K562 (cell line): ENCODE data around the gene CRABP1. TPM values are rescaled to one million over a fixed set of nuclear protein-coding genes. Genes with fewer than 3 reads are reported as not detected.

Experiments
- ASH1L ChIP-seq: fragments of 450-650 bp; IDR thresholded peaks from 2 replicates; pipeline ENCODE4 v1.6.1; 2018; ENCODE audit warnings: borderline replicate concordance, mild to moderate bottlenecking, low read depth; ENCODE audit not compliant: partially characterized antibody
- CBFA2T3 ChIP-seq: fragments of 450-650 bp; IDR thresholded peaks from 2 replicates; pipeline ENCODE4 v1.6.1; 2017
- ETV5 ChIP-seq: sonication (generic); formaldehyde crosslinking; IDR thresholded peaks from 2 replicates; pipeline ENCODE4 v1.4.0; 2020; ENCODE audit warnings: low read depth, mild to moderate bottlenecking, missing genetic modification reagents
- FOXA1 ChIP-seq: fragments of 450-650 bp; IDR thresholded peaks from 2 replicates; pipeline ENCODE4 v1.6.1; 2016; ENCODE audit warnings: mild to moderate bottlenecking, borderline replicate concordance
- JUND ChIP-seq, 2 experiments: IDR thresholded peaks; 2 replicates in 1 of 2; 3 replicates in 1 of 2; pipeline ENCODE4 v1.6.1; 2011; ENCODE audit warnings: borderline replicate concordance in 2 of 2, low read depth in 2 of 2, low read length in 2 of 2, improper control_type of control experiment in 1 of 2, missing biosample characterization in 1 of 2, missing genetic modification characterization in 1 of 2, missing genetic modification reagents in 1 of 2
- ZBTB33 ChIP-seq: sonication (generic); formaldehyde crosslinking; IDR thresholded peaks from 2 replicates; pipeline ENCODE4 v1.8.1; 2023; ENCODE audit warnings: mild to moderate bottlenecking, missing genetic modification reagents
- ZBTB40 ChIP-seq, 2 experiments: fragments of 450-650 bp in 1 of 2; sonication (generic) in 1 of 2; formaldehyde crosslinking in 1 of 2; IDR thresholded peaks; 2 replicates each; pipeline versions ENCODE4 v1.7.1 to v1.9.0; 2016 to 2022; ENCODE audit warnings: inconsistent platforms in 1 of 2, mild to moderate bottlenecking in 1 of 2, missing genetic modification reagents in 1 of 2
- ZNF507 ChIP-seq: conservative IDR thresholded peaks from 2 replicates; pipeline ENCODE4 v1.6.1; 2017; ENCODE audit warnings: missing genetic modification characterization, missing compliant biosample characterization
- ZNF584 ChIP-seq: fragments of 200-800 bp; sonication (Bioruptor generic); IDR thresholded peaks from 2 replicates; pipeline ENCODE4 v1.6.1; 2016; ENCODE audit warnings: low read depth, mild to moderate bottlenecking, missing genetic modification characterization, missing compliant biosample characterization
- ZNF668 ChIP-seq: fragments of 250-450 bp; sonication (Bioruptor Pico); IDR thresholded peaks from 2 replicates; pipeline ENCODE4 v1.8.0; 2022; ENCODE audit warnings: mild to moderate bottlenecking, inconsistent platforms
- polyA plus RNA-seq, 8 experiments: library from polyadenylated mRNA; depleted of rRNA in 4 of 8; stranded (reverse) in 5 of 8; unstranded in 3 of 8; fragments of >200 nt; fragmentation: Nextera tagmentation in 2 of 8; fragmentation: Illumina TruSeq in 1 of 8; extraction: Ambion mirVana in 2 of 8; extraction: Trizol in 1 of 8; gene quantifications; 2 replicates each; pipeline versions ENCODE4 v1.2.1 to v1.2.3, GENCODE V29; 2011 to 2014; ENCODE audit warnings: inconsistent platforms in 1 of 8, missing spikeins in 1 of 8
- total RNA-seq, 7 experiments: library from RNA; depleted of rRNA in 6 of 7; stranded (reverse); fragments of >200 nt in 6 of 7; fragmentation: Illumina TruSeq in 2 of 7; extraction: Trizol in 2 of 7; gene quantifications; 2 replicates each; pipeline versions ENCODE4 v1.2.1 to v1.2.3, GENCODE V29; 2011 to 2021; ENCODE audit warnings: low replicate concordance in 1 of 7

CRABP1 gene
- total and polyA plus RNA-seq, 9 of the 15 experiments (the other 6 are each of a cell fraction or from before 2014, with no cell fraction given), result 0.60 TPM; not detected in 8

- no peak for TF ChIP-seq ZNF584 (CRISPR knock-in tag)
- no peak for TF ChIP-seq ZNF668 (CRISPR knock-in tag)
- TF ChIP-seq JUND (IDR thresholded peaks at IDR 0.05; ENCODE audit: borderline replicate concordance, low read depth, low read length), result peak; percentile 74; the same call in 1 of the 2 replicates
- peak; percentile 61; the same call in 2 of the 3 replicates for TF ChIP-seq JUND (tag; IDR thresholded peaks at IDR 0.05; ENCODE audit: borderline replicate concordance, low read depth, low read length)
- no peak for TF ChIP-seq ASH1L
- TF ChIP-seq ZBTB40 (IDR thresholded peaks at IDR 0.05), result no peak
- no peak for TF ChIP-seq ZBTB40 (CRISPR knock-in tag; IDR thresholded peaks at IDR 0.05)
- no peak for TF ChIP-seq ETV5 (CRISPR knock-in tag)
- no peak for TF ChIP-seq FOXA1
- no peak for TF ChIP-seq ZBTB33 (CRISPR knock-in tag)
- no peak for TF ChIP-seq CBFA2T3
- TF ChIP-seq ZNF507 (tag), result no peak
Measured at GRCh38 chr15:78374436-78375393, 34.6 kb downstream of the CRABP1 start (continued).
